NCI-H146 treated with DMSO at 0.1 percent for 48 hours (cell line): Measurements from ENCODE around the gene ELMO3.

Experiments
- DNase-seq: peaks from one replicate; lab custom pipeline; 2025; ENCODE audit not compliant: unreplicated experiment; lab: John Stamatoyannopoulos, UW

Gene ELMO3

GRCh38 chr16:67163999-67164558 lies 34.9 kb upstream of the ELMO3 start:
- no peak for DNase-seq

GRCh38 chr16:67164599-67165061 lies 34.3 kb upstream of the ELMO3 start, which contains the start of gene HSF4:
Gene HSF4 (plus strand): TSS chr16:67164745. CDS start chr16:67164812, 67 bp downstream.
- no peak for DNase-seq

GRCh38 chr16:67165121-67166078 lies 33.5 kb upstream of the ELMO3 start:
- DNase-seq = no peak

GRCh38 chr16:67166110-67166547 lies 32.8 kb upstream of the ELMO3 start:
- no peak for DNase-seq

GRCh38 chr16:67166598-67167168 lies 32.2 kb upstream of the ELMO3 start:
- DNase-seq = no peak

- no peak for DNase-seq
These were observed 31.3 kb upstream of the ELMO3 start for GRCh38 chr16:67167588-67167987.

GRCh38 chr16:67169011-67169451 lies 29.9 kb upstream of the ELMO3 start:
- DNase-seq = no peak

GRCh38 chr16:67169642-67170167 lies 29.2 kb upstream of the ELMO3 start:
- DNase-seq = no peak

- peak; percentile 69 for DNase-seq
These were observed 28.6 kb upstream of the ELMO3 start, which contains the start of gene NOL3 for GRCh38 chr16:67170168-67170948. Gene NOL3 (plus strand): TSS chr16:67170538.

- no peak for DNase-seq
These were observed 27.8 kb upstream of the ELMO3 start for GRCh38 chr16:67170949-67171649.

- no peak for DNase-seq
These were observed 25.6 kb upstream of the ELMO3 start for GRCh38 chr16:67173323-67173722.

GRCh38 chr16:67173808-67174705 lies 24.9 kb upstream of the ELMO3 start:
- peak; percentile 51 for DNase-seq

GRCh38 chr16:67174706-67175231 lies 24.2 kb upstream of the ELMO3 start:
- DNase-seq = no peak

GRCh38 chr16:67176662-67177061 lies 22.3 kb upstream of the ELMO3 start:
- DNase-seq = no peak

- DNase-seq = peak; percentile 78
These were observed 20.9 kb upstream of the ELMO3 start for GRCh38 chr16:67177743-67178699.

GRCh38 chr16:67179421-67180080 lies 19.4 kb upstream of the ELMO3 start:
- DNase-seq = no peak

GRCh38 chr16:67180166-67180565 lies 18.8 kb upstream of the ELMO3 start:
- no peak for DNase-seq
